ENCODE measurements around the gene CNTN5. TPM values are rescaled to one million over a fixed set of nuclear protein-coding genes. Genes with fewer than 3 reads are reported as not detected.

The CNTN5 gene
- total RNA-seq, result not detected
- long read RNA-seq, result 0 reads

DNA sequence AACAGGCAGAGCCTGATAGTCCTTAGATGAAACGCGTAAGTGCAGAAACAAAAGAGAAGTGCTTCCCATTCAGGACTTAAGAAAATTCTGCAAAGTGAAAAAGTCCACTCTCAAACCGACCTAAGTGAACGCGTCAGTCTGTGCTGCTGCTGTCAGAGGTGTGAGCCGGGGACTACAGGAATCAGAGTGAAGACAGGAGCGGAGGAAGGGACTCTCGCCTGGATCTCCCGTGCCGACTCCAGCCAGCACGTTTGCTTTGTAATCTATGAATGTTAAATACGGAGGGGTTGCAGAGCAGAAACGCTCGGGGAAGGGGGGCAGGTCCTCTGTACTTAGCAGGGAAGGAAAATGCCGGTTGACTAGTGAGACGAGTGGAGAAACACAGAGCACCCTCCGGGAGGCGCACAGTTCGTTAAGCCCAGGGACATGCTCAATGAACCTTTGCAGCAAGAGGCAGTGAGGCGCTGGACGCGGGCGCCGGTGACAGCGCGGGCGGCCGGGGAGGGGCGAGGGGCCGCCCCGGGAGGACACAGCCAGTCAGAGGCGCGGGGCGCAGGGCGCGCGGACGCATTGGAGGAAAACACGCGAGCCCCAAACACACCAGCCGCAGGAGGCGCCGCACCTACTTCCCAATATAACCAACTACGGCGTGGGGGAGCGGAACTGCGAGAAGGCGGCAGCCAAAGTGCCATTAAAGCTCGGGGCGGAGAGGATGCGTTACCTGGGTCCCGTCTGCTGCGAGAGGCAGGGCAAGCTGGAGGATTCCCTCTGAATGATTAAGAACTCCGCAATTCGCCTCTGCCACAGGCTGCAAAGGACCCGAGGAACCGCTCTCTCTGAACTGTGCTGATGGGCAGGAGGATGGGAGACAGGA, at the start of gene CNTN5:
Gene CNTN5 (plus strand): TSS at position 598 of the 874 bp plus-strand sequence.
- peaks cover 42% of the 10 kb centered on the region for H3K27me3 ChIP-seq
- DNase-seq, result peak; percentile 70

GRCh38 chr11:98979205-98979604, 41.5 kb upstream of the CNTN5 start:
- ATAC-seq (no peak), DNase-seq (no peak)
- H3K4me3 ChIP-seq, result no peak overlapping the region
- intact Hi-C loops (cut with DNase I), result no loop called here
- no peaks in the 10 kb centered on the region for H3K27me3 ChIP-seq
- no peak overlapping the region for H3K27ac ChIP-seq
- no peaks in the 10 kb centered on the region for H3K9me3 ChIP-seq
- H3K4me1 ChIP-seq, result no peaks in the 10 kb centered on the region
- no peaks in the 10 kb centered on the region for H3K36me3 ChIP-seq
- TF ChIP-seq, protein P1, sequence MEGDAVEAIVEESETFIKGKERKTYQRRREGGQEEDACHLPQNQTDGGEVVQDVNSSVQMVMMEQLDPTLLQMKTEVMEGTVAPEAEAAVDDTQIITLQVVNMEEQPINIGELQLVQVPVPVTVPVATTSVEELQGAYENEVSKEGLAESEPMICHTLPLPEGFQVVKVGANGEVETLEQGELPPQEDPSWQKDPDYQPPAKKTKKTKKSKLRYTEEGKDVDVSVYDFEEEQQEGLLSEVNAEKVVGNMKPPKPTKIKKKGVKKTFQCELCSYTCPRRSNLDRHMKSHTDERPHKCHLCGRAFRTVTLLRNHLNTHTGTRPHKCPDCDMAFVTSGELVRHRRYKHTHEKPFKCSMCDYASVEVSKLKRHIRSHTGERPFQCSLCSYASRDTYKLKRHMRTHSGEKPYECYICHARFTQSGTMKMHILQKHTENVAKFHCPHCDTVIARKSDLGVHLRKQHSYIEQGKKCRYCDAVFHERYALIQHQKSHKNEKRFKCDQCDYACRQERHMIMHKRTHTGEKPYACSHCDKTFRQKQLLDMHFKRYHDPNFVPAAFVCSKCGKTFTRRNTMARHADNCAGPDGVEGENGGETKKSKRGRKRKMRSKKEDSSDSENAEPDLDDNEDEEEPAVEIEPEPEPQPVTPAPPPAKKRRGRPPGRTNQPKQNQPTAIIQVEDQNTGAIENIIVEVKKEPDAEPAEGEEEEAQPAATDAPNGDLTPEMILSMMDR (IDR thresholded peaks at IDR 0.05), result no peak

More for the DNA sequence above, at the start of gene CNTN5:
- peaks cover 10% of the 10 kb centered on the region for H3K4me1 ChIP-seq
- TF ChIP-seq, protein P1 (IDR thresholded peaks at IDR 0.05), result no peak
- ATAC-seq, result peak; percentile 79
- intact Hi-C loops (cut with DNase I), result no loop called here
- H3K9me3 ChIP-seq, result no peaks in the 10 kb centered on the region
- no peaks in the 10 kb centered on the region for H3K36me3 ChIP-seq
- peak within 1 kb of the TSS; percentile 20 for H3K4me3 ChIP-seq
- no peak within 1 kb of the TSS for H3K27ac ChIP-seq

DNA sequence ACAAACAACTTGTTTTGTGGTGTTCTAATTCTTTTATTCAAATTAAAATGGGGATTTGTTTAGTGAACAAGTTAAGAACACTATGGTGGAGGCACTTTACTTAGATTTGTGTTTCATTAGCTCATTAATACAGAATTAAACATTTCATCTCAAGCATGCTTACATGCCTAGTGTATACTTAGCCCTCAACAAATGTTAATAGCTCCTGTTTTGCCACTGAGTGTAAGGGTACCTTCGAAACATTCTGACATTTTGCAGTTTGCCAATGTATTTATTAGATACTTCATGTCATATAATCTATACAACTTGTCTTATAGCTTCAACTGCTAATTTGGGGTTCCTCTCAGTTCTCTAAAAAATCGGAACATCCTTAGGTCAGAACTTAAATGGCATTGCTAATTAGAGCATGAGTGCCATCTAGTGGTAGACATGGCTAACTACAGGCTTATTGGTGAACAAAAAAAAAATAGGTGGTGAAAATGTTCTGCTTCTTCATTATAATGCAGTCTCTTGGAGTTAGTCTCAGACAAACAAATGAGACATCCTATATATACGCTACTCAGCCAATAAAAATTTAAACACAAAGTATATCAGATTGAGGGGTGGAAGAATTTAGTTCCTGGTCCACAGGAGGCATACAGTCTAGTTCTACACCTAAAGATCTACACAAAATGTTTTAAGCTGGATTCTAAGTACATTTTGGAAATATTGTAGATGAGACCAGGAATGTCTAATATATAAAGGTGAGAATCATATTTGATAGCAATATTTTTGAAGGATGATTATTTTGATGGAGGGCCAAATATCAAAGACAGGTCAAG, 4.9 kb upstream of the CNTN5 start:
- peaks cover 13% of the 10 kb centered on the region for H3K27me3 ChIP-seq
- peak; percentile 66 for ATAC-seq
- intact Hi-C loops (cut with DNase I), result no loop called here
- TF ChIP-seq, protein P1 (IDR thresholded peaks at IDR 0.05), result peak; percentile 82
- H3K36me3 ChIP-seq, result no peaks in the 10 kb centered on the region
- no peaks in the 10 kb centered on the region for H3K9me3 ChIP-seq
- no peak overlapping the region for H3K27ac ChIP-seq
- peaks cover 7% of the 10 kb centered on the region for H3K4me1 ChIP-seq
- DNase-seq, result no peak
- H3K4me3 ChIP-seq, result no peak overlapping the region

- intact Hi-C loops (cut with DNase I), result no loop called here
- Histone ChIP-seq H3K4me3 (no peak overlapping the region), H3K27me3 (peaks cover 40% of the 10 kb centered on the region), H3K27ac (no peak overlapping the region), H3K9me3 (no peaks in the 10 kb centered on the region), H3K4me1 (peaks cover 10% of the 10 kb centered on the region), H3K36me3 (no peaks in the 10 kb centered on the region)
- DNase-seq (no peak), ATAC-seq (no peak)
- TF ChIP-seq, protein P1 (IDR thresholded peaks at IDR 0.05), result no peak
These were observed 1.1 kb upstream of the CNTN5 start for GRCh38 chr11:99019696-99020095.

DNA sequence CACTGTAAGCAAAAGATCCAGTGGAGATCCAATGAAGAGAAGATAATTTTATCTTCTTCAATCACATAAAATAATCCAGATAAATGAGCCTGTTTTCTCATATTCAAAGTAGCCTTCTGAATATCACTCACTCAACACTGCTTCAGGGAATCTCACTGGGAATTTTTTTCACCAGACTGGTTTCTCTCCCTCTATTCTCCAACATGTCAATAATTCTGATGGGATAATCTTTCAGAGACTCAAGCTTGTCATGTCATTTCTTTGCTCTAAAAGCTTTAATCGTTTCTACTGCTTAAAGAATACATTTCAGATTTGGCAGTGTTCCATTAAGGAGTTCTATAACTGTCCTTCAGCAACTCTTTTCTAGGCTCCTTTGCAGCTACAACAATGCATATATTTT, 16.3 kb downstream of the CNTN5 start:
- Histone ChIP-seq H3K4me1 (no peaks in the 10 kb centered on the region), H3K4me3 (no peak overlapping the region), H3K9me3 (no peaks in the 10 kb centered on the region), H3K36me3 (no peaks in the 10 kb centered on the region), H3K27me3 (no peaks in the 10 kb centered on the region), H3K27ac (no peak overlapping the region)
- DNase-seq (no peak), ATAC-seq (no peak)
- TF ChIP-seq, protein P1 (IDR thresholded peaks at IDR 0.05), result no peak
- intact Hi-C loops (cut with DNase I), result no loop called here
